Transverse colon (tissue), 4 donors: Measurements from ENCODE around the gene AKAP1. TPM values are rescaled to one million over a fixed set of nuclear protein-coding genes. Genes with fewer than 3 reads are reported as not detected.

Source experiments
- DNase-seq: peaks from one replicate; pipeline ENCODE4 v3.0.0-alpha.2; 2019
- H3K27ac ChIP-seq, 4 donors: fragments of 200-600 bp; sonication (generic); 2 replicates each; pipeline ENCODE4 v1.5.1; 2016 to 2018; ENCODE audit warnings: inconsistent platforms in 4 of 4
- H3K27me3 ChIP-seq: fragments of 200-600 bp; sonication (generic); 2 replicates; pipeline ENCODE4 v1.5.1; 2017; ENCODE audit warnings: inconsistent platforms
- H3K36me3 ChIP-seq, 4 donors: fragments of 200-600 bp; sonication (generic); 2 replicates each; pipeline ENCODE4 v1.5.1; 2017 to 2019; ENCODE audit warnings: inconsistent platforms in 4 of 4
- H3K4me1 ChIP-seq, 4 donors: fragments of 200-600 bp; sonication (generic); 2 replicates each; pipeline ENCODE4 v1.5.1; 2017 to 2020; ENCODE audit warnings: inconsistent platforms in 4 of 4
- H3K4me3 ChIP-seq, 4 donors: fragments of 200-600 bp; sonication (generic); 1 replicate in 1 of 4; 2 replicates in 3 of 4; pipeline versions ENCODE4 v1.5.1 to v1.6.1; 2017 to 2019; ENCODE audit warnings: inconsistent platforms in 4 of 4
- H3K9me3 ChIP-seq, 2 donors: fragments of 200-600 bp; sonication (generic); 2 replicates each; pipeline ENCODE4 v1.5.1; 2017 to 2019; ENCODE audit warnings: inconsistent platforms in 2 of 2
- EP300 ChIP-seq: sonication (generic); formaldehyde crosslinking; IDR thresholded peaks from one replicate; pipeline ENCODE4 v1.6.1; 2017; ENCODE audit warnings: antibody characterized with exemption, low read depth
- POLR2A ChIP-seq: fragments of 450-650 bp; IDR thresholded peaks from one replicate; pipeline ENCODE4 v1.6.1; 2016; ENCODE audit warnings: antibody characterized with exemption, mild to moderate bottlenecking, moderate library complexity
- POLR2AphosphoS5 ChIP-seq, 3 donors: sonication (generic); formaldehyde crosslinking; IDR thresholded peaks; one replicate each; pipeline ENCODE4 v1.6.1; 2016; ENCODE audit warnings: antibody characterized with exemption in 3 of 3
- WGBS, 2 donors: methylation state at CpG; one replicate each; pipeline ENCODE4 v1.1.5; 2018; ENCODE audit warnings: low coverage in 1 of 2; 5-methylcytosine and 5-hydroxymethylcytosine counted together
- in situ Hi-C, 4 donors: fragments of 200-750 bp; cut with MboI; loops; one replicate each; pipeline versions ENCODE4 v1.15.0 to v1.15.1; 2017; ENCODE audit warnings: low sequenced_read_pairs in 3 of 4, low pct_ligation_motif_present in 1 of 4, low pct_unique_long_range_greater_than_20kb in 1 of 4
- intact Hi-C: fragments of 100-400 bp; cut with DNase I; formaldehyde crosslinking; loops from one replicate; pipeline ENCODE4 v1.15.1; 2023; ENCODE audit warnings: low total_unique reads
- total RNA-seq, 4 donors: library from RNA; depleted of rRNA; stranded (reverse); fragments of >200 nt; gene quantifications; one replicate each; pipeline ENCODE4 v1.1.0, GENCODE V29; 2016
- TF ChIP-seq, protein P1 (sequence below), 5 experiments: fragments of 200-600 bp in 3 of 5; fragments of 450-650 bp in 2 of 5; sonication (generic) in 3 of 5; IDR thresholded peaks; 1 replicate in 2 of 5; 2 replicates in 3 of 5; pipeline ENCODE4 v1.5.1; 2016 to 2017; ENCODE audit warnings: antibody characterized with exemption in 5 of 5, inconsistent platforms in 3 of 5, mild to moderate bottlenecking in 2 of 5, moderate library complexity in 1 of 5

The AKAP1 gene
- total RNA-seq, 4 donors from 2014 or later, result 137 to 193 (median 171) TPM

DNA sequence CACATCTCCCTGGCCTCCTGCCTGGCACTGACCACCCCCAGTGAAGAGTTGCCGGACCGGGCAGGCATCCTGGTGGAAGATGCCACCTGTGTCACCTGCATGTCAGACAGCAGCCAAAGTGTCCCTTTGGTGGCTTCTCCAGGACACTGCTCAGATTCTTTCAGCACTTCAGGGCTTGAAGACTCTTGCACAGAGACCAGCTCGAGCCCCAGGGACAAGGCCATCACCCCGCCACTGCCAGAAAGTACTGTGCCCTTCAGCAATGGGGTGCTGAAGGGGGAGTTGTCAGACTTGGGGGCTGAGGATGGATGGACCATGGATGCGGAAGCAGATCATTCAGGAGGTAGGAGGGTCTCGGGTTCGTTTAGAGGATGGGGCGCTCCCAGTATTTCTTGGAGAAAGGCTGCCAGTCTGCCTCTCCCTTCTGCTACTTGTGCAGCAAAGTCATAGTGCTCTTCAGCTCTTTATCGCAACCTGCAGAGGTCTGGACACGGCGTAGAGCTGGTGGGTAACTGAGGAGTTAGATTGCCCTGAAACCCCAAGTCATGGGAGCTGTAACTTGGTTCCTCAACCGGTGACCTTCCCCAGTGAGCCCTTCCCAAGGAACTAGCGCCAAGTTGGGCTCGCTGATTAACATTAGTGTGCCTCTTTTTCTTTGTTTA lies 21.9 kb downstream of the AKAP1 start:
- H3K36me3 ChIP-seq, result peaks cover 0 to 1% (median 0%) of the 10 kb centered on the region in 4 donors
- in situ Hi-C loops, result loop anchor here in 1 of 4 donors (25.0 kb wide), 1 partner anchor 270 kb away; the partner anchor contains the start of genes C17orf67 and DGKE
- no peak overlapping the region for H3K4me3 ChIP-seq
- TF ChIP-seq, protein P1, sequence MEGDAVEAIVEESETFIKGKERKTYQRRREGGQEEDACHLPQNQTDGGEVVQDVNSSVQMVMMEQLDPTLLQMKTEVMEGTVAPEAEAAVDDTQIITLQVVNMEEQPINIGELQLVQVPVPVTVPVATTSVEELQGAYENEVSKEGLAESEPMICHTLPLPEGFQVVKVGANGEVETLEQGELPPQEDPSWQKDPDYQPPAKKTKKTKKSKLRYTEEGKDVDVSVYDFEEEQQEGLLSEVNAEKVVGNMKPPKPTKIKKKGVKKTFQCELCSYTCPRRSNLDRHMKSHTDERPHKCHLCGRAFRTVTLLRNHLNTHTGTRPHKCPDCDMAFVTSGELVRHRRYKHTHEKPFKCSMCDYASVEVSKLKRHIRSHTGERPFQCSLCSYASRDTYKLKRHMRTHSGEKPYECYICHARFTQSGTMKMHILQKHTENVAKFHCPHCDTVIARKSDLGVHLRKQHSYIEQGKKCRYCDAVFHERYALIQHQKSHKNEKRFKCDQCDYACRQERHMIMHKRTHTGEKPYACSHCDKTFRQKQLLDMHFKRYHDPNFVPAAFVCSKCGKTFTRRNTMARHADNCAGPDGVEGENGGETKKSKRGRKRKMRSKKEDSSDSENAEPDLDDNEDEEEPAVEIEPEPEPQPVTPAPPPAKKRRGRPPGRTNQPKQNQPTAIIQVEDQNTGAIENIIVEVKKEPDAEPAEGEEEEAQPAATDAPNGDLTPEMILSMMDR (IDR thresholded peaks at IDR 0.05), result peak in 1 of 5 experiments; percentile 12
- no peak for TF ChIP-seq POLR2AphosphoS5 (IDR thresholded peaks at IDR 0.05)
- intact Hi-C loops, result no loop called here
- H3K4me1 ChIP-seq, result peaks cover 21 to 82% (median 57%) of the 10 kb centered on the region in 4 donors
- no peaks in the 10 kb centered on the region for H3K9me3 ChIP-seq
- 86 to 92% methylated on average over 10 to 12 of the region's 14 CpGs for WGBS, 2 donors
- no peak for DNase-seq
- H3K27me3 ChIP-seq, result no peaks in the 10 kb centered on the region
- H3K27ac ChIP-seq, result peak overlapping the region; percentile 81 to 89 (median 88)

DNA sequence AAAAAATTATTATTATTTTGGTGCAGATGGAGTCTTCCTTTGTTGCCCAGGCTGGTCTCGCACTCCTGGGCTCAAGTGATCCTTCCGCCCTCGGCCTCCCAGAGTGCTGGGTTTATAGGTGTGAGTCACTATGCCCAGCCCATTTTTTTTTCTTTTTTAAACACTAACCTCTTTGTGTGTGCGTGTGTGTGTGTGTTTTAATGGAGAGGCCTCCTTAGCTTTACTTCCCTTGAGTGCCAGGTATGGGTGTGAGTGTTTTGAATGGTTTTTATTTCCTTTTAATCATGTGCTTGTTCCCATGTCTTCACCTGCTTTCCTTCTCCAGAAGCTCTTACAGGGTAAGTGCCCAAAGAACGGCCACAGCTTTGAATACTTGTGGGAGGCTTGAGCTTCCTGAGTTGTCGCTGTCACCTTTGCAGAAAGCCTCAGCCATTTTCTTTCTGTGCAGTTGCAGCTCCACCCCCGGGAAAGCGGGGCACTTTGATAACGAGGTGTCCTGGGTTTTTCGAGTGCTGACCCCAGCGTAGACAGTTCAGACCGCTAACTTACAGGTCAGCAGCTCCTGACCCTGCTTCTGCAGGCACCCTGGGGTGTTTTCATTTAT lies 22.6 kb downstream of the AKAP1 start:
- peak overlapping the region; percentile 81 to 89 (median 88) for H3K27ac ChIP-seq
- intact Hi-C loops (no loop called here), in situ Hi-C loops (loop anchor here in 1 of 4 donors (25.0 kb wide), 1 partner anchor 270 kb away; the partner anchor contains the start of genes C17orf67 and DGKE)
- peak; percentile 67 for TF ChIP-seq POLR2A
- TF ChIP-seq, protein P1 (IDR thresholded peaks at IDR 0.05), result no peak
- peak in 2 of 3 donors; percentile 40 to 64 for TF ChIP-seq POLR2AphosphoS5 (IDR thresholded peaks at IDR 0.05)
- peak; percentile 17 for TF ChIP-seq EP300
- H3K9me3 ChIP-seq, result no peaks in the 10 kb centered on the region
- peak overlapping the region in 1 of 4 donors; percentile 3 for H3K4me3 ChIP-seq
- no peaks in the 10 kb centered on the region for H3K27me3 ChIP-seq
- H3K36me3 ChIP-seq, result peaks cover 0 to 7% (median 1%) of the 10 kb centered on the region in 4 donors
- peaks cover 21 to 76% (median 57%) of the 10 kb centered on the region in 4 donors for H3K4me1 ChIP-seq
- WGBS, 2 donors, result 55 to 59% methylated on average over 3 to 12 of the region's 12 CpGs
- peak; percentile 76 for DNase-seq

- peak; percentile 38 for TF ChIP-seq POLR2A
- TF ChIP-seq, protein P1 (IDR thresholded peaks at IDR 0.05), result peak in 2 of 5 experiments; percentile 14 to 35
- no peak for TF ChIP-seq EP300
- peak in 1 of 3 donors; percentile 17 for TF ChIP-seq POLR2AphosphoS5 (IDR thresholded peaks at IDR 0.05)
- peaks cover 21 to 67% (median 57%) of the 10 kb centered on the region in 4 donors for H3K4me1 ChIP-seq
- H3K27me3 ChIP-seq, result no peaks in the 10 kb centered on the region
- no peak overlapping the region for H3K4me3 ChIP-seq
- in situ Hi-C loops (loop anchor here in 1 of 4 donors (25.0 kb wide), 1 partner anchor 272 kb away; the partner anchor contains the start of genes C17orf67 and DGKE), intact Hi-C loops (no loop called here)
- WGBS, 2 donors, result 65% methylated on average over 12 of the region's 12 CpGs; no CpG with 5 or more reads in 1 of the 2 donors
- peak overlapping the region; percentile 81 to 89 (median 88) for H3K27ac ChIP-seq
- DNase-seq, result peak; percentile 61
- H3K9me3 ChIP-seq, result no peaks in the 10 kb centered on the region
- H3K36me3 ChIP-seq, result peaks cover 0 to 9% (median 4%) of the 10 kb centered on the region in 4 donors
Observed at GRCh38 chr17:57108671-57109392, 23.8 kb downstream of the AKAP1 start.
